ENCODE measurements around the gene CDK18. TPM values are rescaled to one million over a fixed set of nuclear protein-coding genes. Genes with fewer than 3 reads are reported as not detected.

CDK18 gene
- total and polyA plus RNA-seq, 2 of the 8 experiments (the other 6 are each of a cell fraction or from before 2014, with no cell fraction given), result 31.2 to 44.0 TPM

GRCh38 chr1:205476648-205477047 is 27.8 kb upstream of the CDK18 start:
- Histone ChIP-seq H3K9me3 (ENCODE audit: insufficient read depth in 2 of 2, low read depth in 1 of 2, low read length in 1 of 2) (0 out of 4 replicates have a peak, but pooled peaks cover 0 to 5% of the 10 kb centered on the region in 2 experiments), H3K4me3 (ENCODE audit: extremely low read depth in 1 of 4, insufficient read depth in 2 of 4, low read depth in 3 of 4, low read length in 4 of 4) (no peak overlapping the region), H3K56ac (replicated peaks; ENCODE audit: insufficient read length, low read depth, low read length) (peak overlapping the region; percentile 32), H2BK15ac (ENCODE audit: low read length) (peak overlapping the region; percentile 65), H2AFZ (ENCODE audit: low read length) (no peak overlapping the region), H3K4me1 (replicated peaks in 1 of 4; ENCODE audit: control insufficient read depth in 3 of 4, insufficient read depth in 4 of 4, low read length in 3 of 4) (peaks cover 0 to 29% (median 19%) of the 10 kb centered on the region in 4 experiments; a peak in 6 of 7 replicates), H3K18ac (ENCODE audit: extremely low read depth, low read length) (no peak overlapping the region), H4K91ac (replicated peaks; ENCODE audit: insufficient read length, low read length) (peak overlapping the region; percentile 71), H3K23me2 (ENCODE audit: low read depth, low read length) (peaks cover 4% of the 10 kb centered on the region), H3K27me3 (replicated peaks in 1 of 4; ENCODE audit: control insufficient read depth in 3 of 4, extremely low read depth in 1 of 4, insufficient read depth in 3 of 4, low read length in 3 of 4) (peaks cover 0 to 2% (median 0%) of the 10 kb centered on the region in 4 experiments; a peak in 3 of 7 replicates), H3K23ac (ENCODE audit: insufficient read length) (no peak overlapping the region), H3K36me3 (ENCODE audit: control insufficient read depth in 2 of 4, insufficient read depth in 4 of 4, low read length in 3 of 4) (no peaks in the 10 kb centered on the region), H4K8ac (ENCODE audit: extremely low read depth, insufficient read depth, low read length) (no peak overlapping the region), H3K79me1 (ENCODE audit: low read depth, low read length) (no peaks in the 10 kb centered on the region), H2BK5ac (ENCODE audit: low read depth, low read length) (peak overlapping the region; percentile 61), H2BK20ac (ENCODE audit: low read length) (0 out of 2 replicates have a peak overlapping the region, but pooled peaks have one; percentile 11), H3K14ac (ENCODE audit: insufficient read length) (no peak overlapping the region), H3K79me2 (ENCODE audit: control insufficient read depth in 1 of 2, insufficient read depth in 2 of 2, low read length in 2 of 2) (no peaks in the 10 kb centered on the region), H4K5ac (ENCODE audit: insufficient read length, low read depth, low read length) (no peak overlapping the region), H4K20me1 (replicated peaks in 1 of 2; ENCODE audit: control insufficient read depth in 1 of 2, insufficient read depth in 2 of 2, low read length in 2 of 2) (peaks cover 0 to 3% of the 10 kb centered on the region in 2 experiments), H3K4me2 (ENCODE audit: insufficient read depth in 1 of 2, low read depth in 2 of 2, low read length in 2 of 2) (no peak overlapping the region), H2AK5ac (ENCODE audit: low read depth, low read length) (0 out of 2 replicates have a peak overlapping the region, but pooled peaks have one; percentile 65), H2BK120ac (replicated peaks; ENCODE audit: low read depth, low read length) (peak overlapping the region; percentile 25), H3K4ac (replicated peaks; ENCODE audit: insufficient read length, low read depth, low read length) (peak overlapping the region; percentile 41), H3K9ac (replicated peaks in 1 of 4; ENCODE audit: extremely low read depth in 1 of 4, low read depth in 3 of 4, low read length in 3 of 4) (no peak overlapping the region), H2BK12ac (ENCODE audit: low read depth, low read length) (peak overlapping the region; percentile 94; the same call in 1 of the 2 replicates), H3K27ac (ENCODE audit: low read depth, low read length) (no peak overlapping the region)
- ChIA-PET POLR2A (ENCODE audit: partially characterized antibody) (interaction anchor here (1.0 to 1.9 kb wide), 2 partner anchors 9 to 27 kb away, joined by 3 to 5 read pairs; no protein-coding TSS in a partner anchor), CTCF (ENCODE audit: partially characterized antibody) (interaction anchor here (0.9 to 31.2 kb wide), 7 partner anchors 12 to 214 kb away, joined by 3 to 767 read pairs (median 6); partner anchors contain the start of gene BLACAT1)
- peak; percentile 24 for FAIRE-seq
- 96% methylated on average over 4 of the region's 4 CpGs; no CpG with 5 or more reads in 1 of the 2 experiments for WGBS, 2 experiments (ENCODE audit: extremely low coverage in 1 of 2, insufficient coverage in 1 of 2, insufficient read length in 1 of 2, insufficient replicate concordance in 2 of 2, low coverage in 1 of 2, low lambda C conversion rate in 2 of 2, missing lambda C conversion rate in 1 of 2)
- no peak for DNase-seq (ENCODE audit: low read depth in 1 of 2, low spot score in 2 of 2)
- TF ChIP-seq SP1 (IDR thresholded peaks at IDR 0.05; ENCODE audit: low read depth, low read length) (no peak), CBX8 (IDR thresholded peaks at IDR 0.05; ENCODE audit: borderline replicate concordance, low read depth, low read length) (no peak), SP4 (IDR thresholded peaks at IDR 0.05; ENCODE audit: low read length) (no peak), BRCA1 (IDR thresholded peaks at IDR 0.05; ENCODE audit: low read depth, low read length) (no peak), ZNF274 (IDR thresholded peaks at IDR 0.05; ENCODE audit: borderline replicate concordance, extremely low read depth, low read length) (no peak), GABPA (IDR thresholded peaks at IDR 0.05; ENCODE audit: borderline replicate concordance, insufficient read depth, low read length) (no peak), NRF1 (IDR thresholded peaks at IDR 0.05; ENCODE audit: low read depth, low read length) (no peak), CREB1 (IDR thresholded peaks at IDR 0.05) (no peak), FOSL1 (IDR thresholded peaks at IDR 0.05; ENCODE audit: insufficient read depth, low read depth, low read length) (no peak), RBBP5 (IDR thresholded peaks at IDR 0.05; ENCODE audit: borderline replicate concordance, low read depth, low read length) (no peak), CHD2 (IDR thresholded peaks at IDR 0.05; ENCODE audit: low read length) (no peak), TAF1 (IDR thresholded peaks at IDR 0.05; ENCODE audit: low read depth, low read length) (no peak), KDM1A (IDR thresholded peaks at IDR 0.05; ENCODE audit: borderline replicate concordance, low read length) (no peak)
